Measurements from ENCODE around the gene FUOM.

FUOM gene

GRCh38 chr10:133310399-133310755 lies 47.4 kb downstream of the FUOM start:
- no peak overlapping the region for H3K4me3 ChIP-seq (replicated peaks; ENCODE audit: low read depth, low read length)
- DNase-seq (ENCODE audit: extremely low read depth, low read depth), result no peak
- TF ChIP-seq CTCF (IDR thresholded peaks at IDR 0.05; ENCODE audit: low read depth, low read length, missing control alignments), result no peak

DNA sequence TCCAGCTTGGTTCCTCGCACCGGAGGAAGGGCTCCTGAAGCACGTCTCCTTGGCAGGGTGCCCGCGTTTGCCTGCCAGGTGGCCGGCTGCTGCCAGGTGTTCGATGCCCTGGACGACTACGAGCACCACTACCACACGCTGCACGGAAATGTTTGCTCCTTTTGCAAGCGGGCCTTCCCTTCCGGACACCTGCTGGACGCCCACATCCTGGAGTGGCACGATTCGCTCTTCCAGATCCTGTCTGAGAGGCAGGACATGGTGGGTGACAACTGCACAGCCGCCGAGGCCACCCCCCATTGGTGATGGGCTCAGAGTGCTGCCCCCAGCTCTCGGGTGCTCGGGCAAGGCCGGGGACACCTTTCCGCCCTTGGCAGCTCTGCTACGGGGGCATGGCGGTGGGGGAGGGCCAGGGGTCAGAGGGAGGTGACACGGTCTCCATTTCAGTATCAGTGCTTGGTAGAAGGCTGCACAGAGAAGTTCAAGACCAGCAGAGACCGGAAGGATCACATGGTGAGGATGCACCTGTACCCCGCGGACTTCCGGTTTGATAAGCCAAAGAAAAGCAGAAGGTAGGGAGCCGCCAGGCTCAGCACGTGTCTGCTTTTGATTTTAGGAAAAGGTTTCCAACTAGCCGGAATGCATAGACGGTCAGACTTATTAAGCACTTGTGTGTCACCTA lies 48.0 kb downstream of the FUOM start:
- DNase-seq (ENCODE audit: extremely low read depth, low read depth), result no peak
- no peak for TF ChIP-seq CTCF (IDR thresholded peaks at IDR 0.05; ENCODE audit: low read depth, low read length, missing control alignments)
- no peak overlapping the region for H3K4me3 ChIP-seq (replicated peaks; ENCODE audit: low read depth, low read length)

- H3K4me3 ChIP-seq (replicated peaks; ENCODE audit: low read depth, low read length), result peak overlapping the region; percentile 94
- no peak for DNase-seq (ENCODE audit: extremely low read depth, low read depth)
These were observed 48.6 kb downstream of the FUOM start for GRCh38 chr10:133309100-133309719.

DNA sequence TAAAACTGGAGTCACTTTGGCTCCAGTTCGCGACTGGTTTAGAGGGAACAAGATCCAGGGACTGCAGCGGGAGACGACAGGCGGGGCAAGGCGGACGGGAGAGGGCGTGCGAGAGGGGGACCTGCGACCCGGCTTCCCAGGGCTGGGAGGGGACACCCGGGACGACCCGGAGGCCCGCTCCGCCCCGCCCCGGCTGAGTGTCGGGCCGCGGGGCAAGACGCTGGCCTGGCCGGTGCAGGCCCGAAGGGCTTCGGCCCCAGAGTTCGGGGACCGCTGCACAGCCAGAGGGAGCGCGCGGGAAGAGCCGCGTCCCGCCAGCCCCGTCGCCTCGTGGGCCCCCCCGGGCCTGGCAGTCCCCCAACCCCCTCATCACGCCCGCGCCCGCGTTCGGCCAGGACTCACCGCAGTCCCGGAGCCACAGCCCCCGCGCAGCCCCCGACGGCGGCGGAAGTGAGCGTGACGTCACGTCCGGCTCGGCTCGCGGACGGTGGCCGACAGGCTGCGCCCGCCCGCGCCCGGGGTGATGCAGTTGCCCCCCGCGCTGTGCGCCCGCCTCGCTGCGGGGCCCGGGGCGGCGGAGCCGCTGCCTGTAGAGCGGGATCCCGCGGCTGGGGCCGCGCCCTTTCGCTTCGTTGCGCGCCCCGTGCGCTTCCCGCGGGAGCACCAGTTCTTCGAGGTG lies 49.3 kb downstream of the FUOM start, which contains the start of the genes TUBGCP2 and ZNF511:
TSS of gene TUBGCP2 (minus strand) at position 452 of the 679 bp plus-strand sequence. CDS start 5,931 bp downstream, outside the sequence.
TSS of gene ZNF511 (plus strand) at position 494 of the 679 bp plus-strand sequence. CDS start at position 524, 30 bp downstream.
- peak within 1 kb of the TSS; percentile 94 for H3K4me3 ChIP-seq (replicated peaks; ENCODE audit: low read depth, low read length)
- peak; percentile 8 for TF ChIP-seq CTCF (IDR thresholded peaks at IDR 0.05; ENCODE audit: low read depth, low read length, missing control alignments)
- no peak for DNase-seq (ENCODE audit: extremely low read depth, low read depth)

More at GRCh38 chr10:133309100-133309719, 48.6 kb downstream of the FUOM start:
- no peak for TF ChIP-seq CTCF (IDR thresholded peaks at IDR 0.05; ENCODE audit: low read depth, low read length, missing control alignments)

DNA sequence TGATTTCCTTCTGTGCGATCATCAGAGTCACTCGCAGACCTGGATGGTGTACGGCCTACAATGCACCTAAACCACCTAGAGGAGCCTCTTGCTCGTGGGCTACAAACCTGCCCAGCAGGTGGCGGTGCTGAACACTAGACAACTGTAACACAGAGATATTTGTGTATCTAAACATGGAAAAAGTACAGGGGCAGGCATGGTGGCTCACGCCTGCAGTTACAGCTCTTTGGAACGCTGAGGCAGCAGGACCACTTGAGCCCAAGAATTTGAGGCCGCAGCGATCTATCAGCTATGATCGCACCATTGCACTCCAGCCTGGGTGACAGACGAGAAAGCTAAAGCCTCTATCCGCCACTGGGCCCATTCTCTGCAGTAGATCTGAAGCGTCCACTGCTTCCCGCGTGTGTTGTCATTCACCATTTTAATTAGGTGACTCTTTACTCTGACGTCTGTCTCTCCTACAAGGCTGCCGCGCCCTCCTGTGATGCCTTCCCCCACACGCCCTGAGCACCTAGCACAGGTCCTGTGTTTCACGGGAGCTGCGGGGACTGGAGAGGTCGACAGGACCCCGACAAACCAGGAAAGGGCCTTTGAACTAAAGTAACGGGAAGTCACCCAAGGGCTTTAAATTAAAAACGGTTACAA lies 49.9 kb downstream of the FUOM start:
- peak; percentile 84 for TF ChIP-seq CTCF (IDR thresholded peaks at IDR 0.05; ENCODE audit: low read depth, low read length, missing control alignments)
- DNase-seq (ENCODE audit: extremely low read depth, low read depth), result no peak
- peak overlapping the region; percentile 94 for H3K4me3 ChIP-seq (replicated peaks; ENCODE audit: low read depth, low read length)

GRCh38 chr10:133306941-133307379 lies 50.9 kb downstream of the FUOM start:
- TF ChIP-seq CTCF (IDR thresholded peaks at IDR 0.05; ENCODE audit: low read depth, low read length, missing control alignments), result no peak
- no peak for DNase-seq (ENCODE audit: extremely low read depth, low read depth)
- H3K4me3 ChIP-seq (replicated peaks; ENCODE audit: low read depth, low read length), result peak overlapping the region; percentile 94
